Nucleus accumbens (tissue), 56 donors: ENCODE results near the gene KLHL26.
A peak's percentile ranks its signal among the peaks of the same experiment; 100 is the strongest.
"Not testable (repeated sequence)": the region's sequence is repeated elsewhere in the genome, so short reads cannot be mapped to it uniquely, and the experiment has no call there.

ENCODE experiments used
- DNase-seq, 56 donors: peaks; one replicate each; lab custom pipeline; 2025; lab: John Stamatoyannopoulos, UW

Gene KLHL26

DNA sequence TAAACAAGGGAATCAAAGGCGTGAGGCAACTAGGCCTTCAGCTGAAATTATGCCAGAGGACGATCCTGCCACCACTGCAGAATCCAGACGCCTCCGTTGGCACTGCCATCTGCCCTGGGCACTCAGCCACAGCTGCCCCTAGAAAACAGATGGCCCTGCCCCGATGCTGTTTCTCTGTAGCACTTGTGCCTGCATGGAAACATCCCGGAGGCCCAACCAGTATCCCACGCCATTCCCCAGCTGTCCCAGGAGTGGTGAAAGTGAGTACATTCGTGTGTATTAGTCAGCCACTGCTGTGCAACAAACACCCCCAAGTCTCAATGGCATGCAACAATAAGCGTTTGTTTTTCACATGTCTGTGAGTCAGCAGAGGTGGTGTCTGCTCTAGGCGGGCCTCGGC lies 37.8 kb downstream of the KLHL26 start:
- peak in 40 of 56 donors; percentile 4 to 76 (median 34) for DNase-seq

DNA sequence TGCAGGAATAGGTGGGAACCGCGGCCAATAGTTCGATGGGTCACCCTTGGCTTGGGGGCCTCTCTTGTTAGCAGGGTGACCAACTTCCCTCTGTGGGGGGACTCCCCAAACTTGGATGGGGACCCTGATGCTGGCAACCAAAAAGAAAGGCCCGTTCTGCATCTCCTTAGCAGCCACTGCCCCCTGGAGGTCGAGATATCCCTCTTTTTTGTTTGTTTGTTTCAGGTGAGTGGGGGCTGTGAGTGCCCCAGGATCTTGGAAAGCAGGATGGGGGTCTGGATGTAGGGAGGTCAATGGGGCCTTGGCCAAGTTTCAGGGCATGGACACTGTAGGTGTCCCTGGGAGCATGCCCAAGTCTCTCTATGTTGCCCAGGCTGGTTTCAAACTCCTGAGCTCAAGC lies 39.0 kb downstream of the KLHL26 start:
- DNase-seq: peak in 1 of 56 donors; percentile 13

DNA sequence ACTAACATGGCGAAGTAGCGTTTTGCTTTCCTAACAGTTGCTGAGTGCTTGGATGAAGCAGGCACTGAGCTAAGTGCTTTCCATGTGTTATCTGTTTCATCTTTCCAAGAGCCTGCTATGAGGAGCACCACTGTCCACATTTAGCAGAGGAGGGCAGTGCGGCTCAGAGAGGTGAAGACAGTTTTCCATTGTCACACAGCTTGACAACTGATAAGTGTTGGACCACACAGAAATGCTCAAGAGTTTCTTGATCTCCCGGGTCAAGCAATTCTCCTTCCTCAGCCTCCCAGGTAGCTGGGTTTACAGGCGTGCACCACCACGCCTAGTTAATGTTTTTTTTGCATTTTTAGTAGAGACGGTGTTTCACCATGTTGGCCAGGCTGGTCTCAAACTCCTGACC lies 39.9 kb downstream of the KLHL26 start:
- no peak for DNase-seq

DNA sequence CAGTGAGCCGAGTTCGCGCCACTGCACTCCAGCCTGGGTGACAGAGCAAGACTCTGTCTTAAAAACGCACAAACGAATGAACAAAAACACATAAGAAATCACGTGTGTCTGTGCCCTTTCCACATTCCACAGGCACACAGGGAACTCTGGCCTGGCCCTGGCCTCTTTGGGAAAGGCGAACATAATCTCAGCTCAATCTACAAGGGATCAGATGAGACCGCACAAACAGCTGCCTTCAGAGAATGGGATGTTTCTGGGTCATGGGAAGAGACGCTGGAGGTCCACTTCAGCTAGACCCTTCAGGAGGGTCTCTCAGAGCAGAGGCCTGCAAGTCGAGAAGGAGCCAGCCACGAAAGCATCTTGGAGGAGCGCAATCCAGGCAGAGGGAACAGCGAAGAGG lies 40.3 kb downstream of the KLHL26 start:
- no peak for DNase-seq

DNA sequence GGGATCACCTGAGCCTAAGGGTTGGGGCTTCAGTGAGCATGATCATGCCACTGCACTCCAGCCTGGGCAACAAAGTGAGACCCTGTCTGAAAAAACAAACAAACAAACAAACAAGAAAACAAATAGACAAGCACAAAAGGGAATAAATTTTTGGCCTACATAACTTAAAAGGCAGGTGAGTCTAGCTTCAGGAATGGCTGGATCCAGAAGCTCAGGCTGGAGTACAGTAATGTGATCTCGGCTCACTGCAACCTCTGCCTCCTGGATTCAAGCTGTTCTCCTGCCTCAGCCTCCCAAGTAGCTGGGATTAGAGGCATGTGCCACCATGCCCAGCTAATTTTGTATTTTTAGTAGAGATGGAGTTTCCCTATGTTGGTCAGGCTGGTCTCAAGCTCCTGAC lies 43.3 kb downstream of the KLHL26 start:
- not testable (repeated sequence) for DNase-seq

DNA sequence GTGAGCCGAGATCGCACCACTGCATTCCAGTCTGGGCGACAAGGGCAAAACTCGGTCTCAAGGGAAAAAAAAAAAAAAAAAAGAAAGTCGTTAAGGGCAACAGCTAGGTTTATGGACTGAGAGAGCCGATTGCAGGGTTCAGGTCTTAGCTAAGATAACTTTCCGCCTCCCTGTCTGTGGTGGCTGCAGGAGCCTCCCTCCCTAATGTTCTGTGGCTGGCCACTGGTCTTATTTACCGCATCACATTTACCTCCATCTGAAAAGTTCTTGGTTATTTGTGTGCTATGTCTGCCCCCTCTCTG lies 45.9 kb downstream of the KLHL26 start:
- DNase-seq: no peak

DNA sequence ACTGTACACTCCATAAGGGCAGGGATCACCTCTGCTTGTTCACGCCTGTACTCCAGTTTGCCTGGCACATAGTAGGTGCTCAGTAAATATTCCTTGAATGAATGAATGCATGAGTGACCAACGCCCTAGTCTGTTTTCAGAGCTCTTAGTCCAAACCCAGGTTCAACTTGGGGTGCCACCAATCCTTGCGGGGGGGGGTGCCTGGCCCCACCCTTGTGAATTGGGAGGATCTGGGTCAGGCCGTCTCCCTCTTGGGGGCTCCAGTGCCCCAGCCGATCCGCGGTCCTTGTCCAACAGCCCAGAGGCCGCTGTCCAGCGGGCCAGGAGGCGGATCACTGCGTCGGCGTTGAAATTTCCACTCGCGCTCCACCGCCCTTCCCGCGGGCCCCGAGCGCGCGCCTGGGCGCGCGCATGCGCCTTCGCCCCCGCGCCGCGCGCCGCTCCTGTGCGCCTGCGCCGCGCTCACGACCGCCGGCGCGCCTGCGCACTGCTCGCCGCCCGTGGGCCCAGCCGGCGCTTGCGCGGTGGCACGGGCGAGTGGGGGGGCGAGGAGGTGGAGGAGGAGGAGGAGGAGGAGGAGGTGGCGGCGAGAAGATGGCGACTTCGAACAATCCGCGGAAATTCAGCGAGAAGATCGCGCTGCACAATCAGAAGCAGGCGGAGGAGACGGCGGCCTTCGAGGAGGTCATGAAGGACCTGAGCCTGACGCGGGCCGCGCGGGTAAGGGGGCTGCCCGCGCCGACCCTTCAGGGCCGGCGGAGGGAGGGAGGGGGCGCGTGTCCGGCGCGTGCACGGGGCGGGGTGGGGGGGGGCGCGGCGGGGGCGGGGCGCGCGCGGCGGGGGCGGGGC lies 46.5 kb downstream of the KLHL26 start, which contains the start of gene CRTC1:
CRTC1 (plus strand) TSS at position 572 of the 849 bp plus-strand sequence; CDS start at position 595, 23 bp downstream.
- peak in 53 of 56 donors; percentile 20 to 91 (median 77) for DNase-seq

DNA sequence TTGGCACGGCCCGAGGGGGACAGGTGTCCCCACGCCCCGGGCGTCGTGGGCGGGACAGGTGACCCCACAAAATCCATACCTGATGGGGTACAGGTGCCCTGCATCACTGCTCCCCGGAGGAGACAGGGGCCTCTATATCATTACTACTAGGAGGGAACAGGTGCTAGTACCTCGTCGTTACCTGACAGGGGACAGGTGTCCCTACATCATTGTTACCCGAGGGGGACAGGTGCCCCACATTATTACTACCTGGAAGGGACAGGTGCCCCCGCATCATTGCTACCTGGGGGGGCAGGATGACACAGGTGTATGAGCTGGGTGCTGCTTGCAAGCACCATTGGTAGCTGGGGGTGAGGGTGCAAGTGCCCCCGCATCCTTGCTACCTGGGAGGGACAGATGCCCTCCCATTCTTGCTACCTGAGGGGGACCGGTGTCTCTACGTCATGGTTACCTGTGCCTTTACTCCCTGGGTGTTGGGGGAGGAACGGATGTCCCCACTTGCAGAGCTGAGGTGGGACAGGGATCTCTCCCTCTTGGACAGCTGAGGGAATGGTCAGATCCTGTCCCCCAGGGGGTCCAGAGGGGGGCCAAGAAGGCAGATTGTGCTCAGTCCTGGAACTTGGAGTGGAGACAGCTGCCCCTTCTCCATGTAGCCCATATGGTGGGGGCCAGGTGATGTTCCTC lies 47.3 kb downstream of the KLHL26 start:
- DNase-seq: no peak

DNA sequence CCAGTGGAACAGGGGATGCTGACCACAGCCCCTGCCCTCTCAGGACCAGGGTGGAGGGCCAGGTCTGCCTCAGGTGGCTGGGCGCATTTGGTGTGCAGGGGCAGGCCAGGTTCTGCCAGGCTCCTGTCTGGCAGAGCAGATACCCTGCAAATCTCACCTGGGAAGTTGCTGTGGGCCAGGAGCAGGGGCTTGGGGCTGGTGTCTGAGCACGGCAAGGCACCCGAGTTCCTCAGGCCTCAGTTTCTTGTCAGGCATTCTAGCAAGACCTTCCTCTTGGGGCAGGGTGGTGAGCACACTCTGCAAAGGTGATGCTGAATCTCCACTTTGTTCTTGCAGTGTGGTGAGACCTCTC lies 47.8 kb downstream of the KLHL26 start:
- no peak for DNase-seq

DNA sequence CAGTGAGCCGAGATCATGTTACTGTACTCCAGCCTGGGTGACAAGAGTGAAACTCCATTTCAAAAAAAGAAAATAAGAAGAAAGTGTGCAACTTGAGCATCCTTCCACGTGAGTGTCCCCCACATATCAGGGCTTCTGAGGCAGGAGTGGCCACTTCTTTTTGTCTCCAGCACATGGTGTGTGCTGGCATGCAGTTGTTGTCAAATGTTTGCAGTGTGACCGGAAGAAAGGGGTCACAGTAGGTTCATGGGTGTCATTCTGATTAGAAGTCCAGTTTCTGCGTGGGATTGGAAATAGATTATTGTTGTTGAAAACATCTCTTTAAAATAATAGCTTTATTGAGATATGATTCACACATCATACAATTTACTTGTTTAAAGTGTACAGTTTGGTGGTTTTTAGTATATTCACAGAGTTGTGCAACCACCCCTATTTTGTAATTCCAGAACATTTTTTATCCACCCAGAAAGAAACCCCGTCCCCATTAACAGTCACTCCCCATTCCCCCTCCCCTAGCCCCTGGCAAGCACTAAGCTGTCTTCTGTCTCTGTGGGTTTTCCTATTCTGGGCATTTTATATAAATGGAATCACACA lies 48.9 kb downstream of the KLHL26 start:
- no peak for DNase-seq

DNA sequence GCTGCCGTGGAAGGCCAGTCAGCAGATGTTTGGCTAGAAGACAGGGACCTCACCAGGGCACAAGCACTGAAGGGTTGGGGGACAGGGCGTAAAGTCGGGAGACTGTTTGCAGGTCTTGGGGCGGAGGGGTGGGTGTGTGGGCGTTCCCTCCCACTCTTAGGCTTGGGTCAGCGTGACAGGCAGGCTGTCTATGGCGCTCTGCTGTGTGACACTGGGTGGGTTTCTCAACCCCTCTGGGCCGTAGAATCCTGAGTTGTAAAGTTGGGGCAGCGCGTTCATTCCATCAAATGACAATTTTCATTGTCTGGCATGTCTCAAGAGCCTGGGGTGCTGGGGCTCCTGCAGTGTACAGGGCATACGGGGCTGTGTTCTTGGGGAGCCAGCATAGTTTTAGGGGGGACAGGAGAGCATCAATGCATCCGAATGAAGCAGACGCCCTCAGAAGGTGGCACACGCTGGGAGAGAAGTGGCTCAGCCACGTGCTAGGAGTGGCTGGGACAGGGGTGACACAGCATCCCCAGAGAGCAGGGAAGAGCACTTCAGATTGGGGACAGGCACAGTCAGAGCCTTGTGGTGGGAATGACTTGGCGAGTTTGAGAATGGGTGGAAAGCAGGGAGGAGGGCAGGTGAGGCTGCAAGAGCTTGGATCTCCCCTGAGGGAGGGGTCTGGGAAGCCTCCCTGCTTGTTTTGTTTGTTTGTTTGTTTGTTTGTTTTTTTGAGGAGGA lies 51.1 kb downstream of the KLHL26 start:
- no peak for DNase-seq

DNA sequence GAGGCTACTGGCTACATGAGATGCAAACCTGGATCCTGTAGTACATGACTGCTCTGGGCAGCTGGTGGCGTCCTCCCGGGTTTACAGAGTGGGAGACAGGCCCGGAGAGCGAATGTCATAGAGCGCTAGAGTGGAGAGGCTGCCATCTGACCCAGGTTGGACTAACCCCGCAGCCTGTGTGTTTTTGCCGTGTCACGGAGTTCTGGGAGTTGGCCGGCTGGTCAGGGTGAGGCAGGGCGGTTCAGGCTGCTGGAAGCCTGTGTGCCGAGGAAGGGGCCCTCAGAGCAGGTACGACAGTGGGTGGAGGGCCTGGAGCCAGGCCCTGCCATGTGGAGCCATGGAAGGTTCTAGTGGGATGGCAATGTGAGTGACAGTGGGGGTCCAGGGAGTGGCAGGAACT lies 59.2 kb downstream of the KLHL26 start:
- DNase-seq: no peak

DNA sequence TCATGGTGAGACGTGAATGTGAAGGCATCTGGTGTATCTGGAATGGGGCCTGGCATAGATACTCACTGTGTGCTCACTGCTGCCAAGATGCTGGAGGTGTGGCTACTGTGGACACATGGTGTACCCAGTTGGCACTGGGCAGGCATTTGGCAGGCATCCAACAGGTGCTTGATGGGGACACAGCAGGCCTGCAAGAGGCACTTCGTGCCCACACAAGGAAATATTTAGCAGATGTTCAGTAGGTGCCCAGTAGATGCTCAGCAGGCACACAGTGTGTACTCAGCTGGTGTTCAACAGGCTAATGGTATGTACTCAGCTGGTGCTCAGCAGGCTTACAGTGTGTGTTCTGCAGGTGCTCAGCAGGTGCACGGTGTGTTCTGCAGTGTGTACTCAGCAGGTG lies 60.9 kb downstream of the KLHL26 start:
- no peak for DNase-seq

DNA sequence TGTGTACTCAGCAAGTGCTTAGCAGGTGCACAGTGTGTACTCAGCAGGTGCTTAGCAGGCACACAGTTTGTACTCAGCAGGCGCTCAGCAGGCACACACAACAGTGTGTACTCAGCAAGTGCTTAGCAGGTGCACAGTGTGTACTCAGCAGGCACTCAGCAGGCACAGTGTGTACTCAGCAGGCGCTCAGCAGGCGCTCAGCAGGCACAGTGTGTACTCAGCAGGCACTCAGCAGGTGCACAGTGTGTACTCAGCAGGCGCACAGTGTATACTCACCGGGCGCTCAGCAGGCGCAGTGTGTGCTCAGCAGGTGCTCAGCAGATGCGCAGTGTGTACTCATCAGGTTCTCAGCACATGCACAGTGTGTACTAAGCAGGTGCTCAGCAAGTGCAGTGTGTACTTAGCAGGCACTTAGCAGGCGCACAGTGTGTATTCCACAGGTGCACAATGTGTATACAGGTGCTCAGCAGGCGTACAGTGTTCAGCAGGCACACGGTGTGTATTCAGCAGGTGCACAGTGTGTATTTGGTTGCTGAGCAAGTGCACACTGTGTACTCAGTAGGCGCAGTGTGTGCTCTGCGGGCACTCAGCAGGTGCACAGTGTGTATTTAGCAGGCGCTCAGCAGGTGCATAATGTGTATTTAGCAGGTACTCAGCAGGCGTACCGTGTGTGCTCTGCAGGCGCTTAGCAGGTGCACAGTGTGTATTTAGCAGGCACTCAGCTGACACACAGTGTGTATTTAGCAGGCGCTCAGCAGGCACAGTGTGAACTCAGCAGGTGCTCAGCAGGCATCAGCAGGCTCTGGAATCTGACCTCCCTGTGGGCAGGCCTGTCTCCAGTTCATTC lies 61.7 kb downstream of the KLHL26 start:
- no peak for DNase-seq

DNA sequence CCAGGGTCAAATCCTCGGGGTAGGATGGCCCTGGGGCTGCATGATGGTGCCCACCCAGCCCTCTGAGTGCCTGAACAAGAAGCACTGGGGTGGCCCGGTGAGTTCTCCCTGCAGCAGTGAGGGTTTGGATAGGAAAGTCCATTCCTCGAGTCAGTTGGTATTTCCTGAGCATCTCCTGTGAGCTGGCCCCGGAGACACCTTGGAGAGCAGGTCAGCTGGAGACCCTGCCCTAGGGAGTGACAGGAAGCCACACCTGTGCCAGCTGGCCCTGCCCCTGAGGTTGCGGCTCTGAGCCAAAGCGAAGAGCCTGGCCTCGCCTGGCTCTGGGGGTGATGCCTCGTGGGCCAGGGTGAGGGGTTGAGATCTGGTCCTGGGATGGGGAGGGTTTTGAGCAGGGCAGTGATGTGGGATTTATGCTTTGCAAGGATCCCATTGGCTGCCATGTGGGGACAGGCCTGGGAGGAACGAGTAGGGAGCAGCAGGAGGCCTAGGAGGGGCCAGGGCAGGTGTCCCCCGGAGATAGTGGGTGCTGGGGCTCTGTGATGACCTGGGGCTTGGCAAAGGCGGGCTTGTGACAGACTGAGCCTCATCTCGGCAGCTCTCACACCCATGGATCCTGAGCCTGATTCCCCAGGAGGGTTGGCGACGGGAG lies 62.7 kb downstream of the KLHL26 start:
- DNase-seq: no peak

DNA sequence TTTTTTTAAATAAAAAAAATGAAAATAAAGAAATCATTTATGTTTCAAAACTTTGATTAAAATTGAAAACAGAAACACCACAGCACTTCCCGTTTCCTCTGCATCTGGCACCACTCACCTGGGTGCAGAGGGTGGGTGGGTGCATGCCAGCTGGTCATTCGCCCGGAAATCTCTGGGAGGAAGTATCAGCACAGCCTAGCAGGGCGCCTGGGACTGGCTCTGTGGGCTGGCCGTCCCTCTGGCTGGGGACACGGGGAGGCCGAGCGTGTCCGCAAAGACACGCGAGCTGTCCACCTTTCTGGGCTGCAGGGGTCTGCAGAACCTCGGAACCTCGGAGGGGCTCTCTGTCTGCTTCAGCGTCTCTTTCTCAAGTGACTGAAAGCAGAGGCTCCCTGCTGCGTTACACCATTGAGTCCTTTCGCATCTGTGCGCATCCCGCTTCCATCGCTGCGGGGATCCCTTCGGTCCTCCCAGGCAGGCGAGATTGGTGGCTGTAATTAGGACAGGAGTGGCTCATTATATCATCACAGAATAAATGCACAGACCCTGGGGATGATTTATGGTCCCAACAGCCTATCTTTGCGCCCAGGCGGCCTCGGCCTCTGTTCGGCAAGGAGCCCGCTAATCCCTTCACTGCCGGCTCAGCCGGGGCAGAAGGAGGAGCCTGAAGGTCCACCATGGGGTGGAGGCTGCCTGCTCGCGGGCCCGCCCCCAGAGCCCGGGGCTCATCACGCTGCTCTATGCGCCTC lies 63.8 kb downstream of the KLHL26 start:
- DNase-seq: peak in 33 of 56 donors; percentile 11 to 66 (median 30)

DNA sequence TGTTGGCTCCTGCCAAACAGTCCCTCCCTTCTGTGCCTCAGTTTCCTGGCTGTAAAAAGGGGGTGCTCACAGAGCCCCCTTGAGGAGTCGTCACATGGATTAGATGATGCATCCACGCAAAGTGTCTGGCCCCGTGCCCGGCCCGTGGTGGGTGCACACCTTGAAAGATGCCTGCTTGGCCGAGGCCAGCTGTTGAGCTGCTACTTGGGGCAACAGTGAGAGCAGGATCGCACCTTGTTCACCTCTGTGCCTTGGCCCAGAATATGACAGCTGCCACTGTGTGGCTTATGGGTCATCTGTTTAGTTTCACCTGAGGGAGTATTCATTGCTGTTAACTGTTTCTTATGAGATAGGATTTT lies 64.4 kb downstream of the KLHL26 start:
- DNase-seq: peak in 1 of 56 donors; percentile 12

DNA sequence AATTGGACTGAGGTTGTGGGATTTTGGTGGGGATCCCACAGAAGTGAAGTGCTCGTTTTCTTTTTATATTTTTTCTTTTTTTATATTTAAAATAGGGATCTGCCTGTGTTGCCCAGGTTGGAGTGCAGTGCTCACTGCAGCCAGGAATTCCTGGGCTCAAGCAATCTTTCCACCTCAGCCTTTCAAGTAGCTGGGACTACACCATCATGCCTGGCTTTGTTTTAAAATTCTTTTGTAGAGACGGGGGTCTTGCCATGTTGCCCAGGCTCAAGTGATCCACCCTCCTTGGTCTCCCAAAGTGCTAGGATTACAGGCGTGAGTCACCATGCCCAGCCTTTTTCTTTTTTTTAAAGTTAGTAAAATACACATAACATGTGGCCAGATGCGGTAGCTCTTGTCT lies 67.2 kb downstream of the KLHL26 start:
- no peak for DNase-seq

DNA sequence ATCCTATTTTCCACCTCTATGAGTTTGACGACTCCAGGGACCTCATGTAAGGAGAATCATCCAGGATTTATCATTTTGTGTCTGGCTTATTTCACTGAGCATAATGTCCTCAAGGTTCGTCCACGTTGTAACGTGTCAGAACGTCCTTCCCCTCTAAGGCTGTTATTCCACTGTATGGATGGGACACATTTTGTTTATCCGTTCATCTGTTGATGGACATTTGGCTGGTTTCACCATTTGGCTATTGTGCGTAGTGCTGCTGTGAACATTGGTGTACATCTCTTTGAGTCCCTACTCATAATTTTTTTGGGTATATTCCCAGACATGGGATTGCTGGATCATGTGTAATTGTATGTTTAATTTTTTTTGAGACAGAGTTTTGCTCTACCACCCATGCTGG lies 68.1 kb downstream of the KLHL26 start:
- no peak for DNase-seq
